Lung (tissue), 12 donors: ENCODE data around the gene PUSL1. TPM values are rescaled to one million over a fixed set of nuclear protein-coding genes. Genes with fewer than 3 reads are reported as not detected.
A peak's percentile ranks its signal among the peaks of the same experiment; 100 is the strongest.

Source experiments
- ATAC-seq: fragments of 200-7000 bp; cut with Tn5 transposase; one replicate; pipeline ENCODE4 v1.9.1; 2020; ENCODE audit warnings: moderate number of reproducible peaks; ENCODE audit not compliant: insufficient read depth, low FRiP score
- DNase-seq, 3 donors: peaks; one replicate each; pipeline ENCODE4 v3.0.0-alpha.2; 2013 to 2017
- H3K27ac ChIP-seq, 2 donors: one replicate each; pipeline ENCODE4 v1.5.1; 2013; ENCODE audit warnings: mild to moderate bottlenecking in 2 of 2, moderate library complexity in 2 of 2, control low read depth in 1 of 2, inconsistent platforms in 1 of 2, low read depth in 1 of 2, low read length in 1 of 2
- H3K27me3 ChIP-seq, 3 donors: one replicate each; pipeline ENCODE4 v1.5.1; 2013; ENCODE audit warnings: low read length in 2 of 3; ENCODE audit not compliant: control insufficient read depth in 3 of 3, insufficient read depth in 3 of 3
- H3K36me3 ChIP-seq, 4 donors: one replicate each; pipeline ENCODE4 v1.5.1; 2013; ENCODE audit warnings: low read length in 4 of 4, mild to moderate bottlenecking in 1 of 4, moderate library complexity in 1 of 4; ENCODE audit not compliant: control insufficient read depth in 4 of 4, insufficient read depth in 4 of 4
- H3K4me1 ChIP-seq, 5 donors: one replicate each; pipeline ENCODE4 v1.5.1; 2013; ENCODE audit warnings: low read length in 5 of 5, mild to moderate bottlenecking in 2 of 5, moderate library complexity in 1 of 5; ENCODE audit not compliant: control insufficient read depth in 5 of 5, insufficient read depth in 5 of 5
- H3K4me3 ChIP-seq: one replicate; pipeline ENCODE4 v1.5.1; 2013; ENCODE audit warnings: mild to moderate bottlenecking, control low read depth, moderate library complexity
- H3K9ac ChIP-seq, 2 donors: one replicate each; pipeline ENCODE4 v1.5.1; 2013; ENCODE audit warnings: low read length in 2 of 2, control low read depth in 1 of 2; ENCODE audit not compliant: insufficient read depth in 1 of 2
- H3K9me3 ChIP-seq, 4 donors: one replicate each; pipeline ENCODE4 v1.5.1; 2013; ENCODE audit warnings: low read length in 3 of 4, mild to moderate bottlenecking in 1 of 4, moderate library complexity in 1 of 4; ENCODE audit not compliant: control insufficient read depth in 4 of 4, insufficient read depth in 3 of 4
- CTCF ChIP-seq: IDR thresholded peaks from 2 replicates; pipeline ENCODE4 v1.5.1; 2012; ENCODE audit warnings: mild to moderate bottlenecking; ENCODE audit errors: control extremely low read depth, extremely low read depth
- WGBS, 2 donors: extraction: QIAGEN DNeasy Blood & Tissue Kit; methylation state at CpG; one replicate each; pipeline ENCODE4 v1.1.7; 2013; 5-methylcytosine and 5-hydroxymethylcytosine counted together
- polyA plus RNA-seq, 2 donors: library from polyadenylated mRNA; stranded (reverse); fragments of 200-250 nt; gene quantifications; one replicate each; pipeline ENCODE4 v1.2.1, GENCODE V29; 2013
- total RNA-seq, 2 donors: library from RNA; depleted of rRNA in 1 of 2; stranded (reverse); fragments of >200 nt in 1 of 2; gene quantifications; one replicate each; pipeline ENCODE4 v1.2.1, GENCODE V29; 2014 to 2021
- donor health status: control.
- donor health status: control.
- donor health status: Bipolar disorder and iron deficiency.
- donor health status: healthy.
- donor health status: DM: yes; HTN: yes; CAD: no.

PUSL1 gene
- total and polyA plus RNA-seq, 4 donors = 11.3 to 23.7 (median 18.6) TPM

- no peaks in the 10 kb centered on the region for H3K9me3 ChIP-seq
- H3K4me3 ChIP-seq = no peak overlapping the region
- WGBS, 2 donors = 86 to 91% methylated on average over 15 of the region's 15 CpGs
- ATAC-seq (no peak), DNase-seq (no peak)
- TF ChIP-seq CTCF = no peak
- peaks cover 0 to 18% (median 8%) of the 10 kb centered on the region in 5 donors for H3K4me1 ChIP-seq
- H3K27ac ChIP-seq = no peak overlapping the region
- H3K27me3 ChIP-seq = no peaks in the 10 kb centered on the region
- H3K9ac ChIP-seq = no peak overlapping the region
- H3K36me3 ChIP-seq = peaks cover 0 to 18% (median 1%) of the 10 kb centered on the region in 4 donors
Measured at GRCh38 chr1:1328254-1328653, 19.9 kb downstream of the PUSL1 start.

- peaks cover 0 to 15% (median 8%) of the 10 kb centered on the region in 5 donors for H3K4me1 ChIP-seq
- H3K9me3 ChIP-seq = peaks cover 0 to 5% (median 0%) of the 10 kb centered on the region in 4 donors
- H3K36me3 ChIP-seq = peaks cover 0 to 18% (median 0%) of the 10 kb centered on the region in 4 donors
- no peak for TF ChIP-seq CTCF
- no peak overlapping the region for H3K4me3 ChIP-seq
- ATAC-seq (no peak), DNase-seq (no peak)
- H3K9ac ChIP-seq = no peak overlapping the region
- WGBS, 2 donors = 93 to 94% methylated on average over 58 of the region's 58 CpGs
- H3K27me3 ChIP-seq = no peaks in the 10 kb centered on the region
- no peak overlapping the region for H3K27ac ChIP-seq
Measured at GRCh38 chr1:1329304-1330210, 21.2 kb downstream of the PUSL1 start.

GRCh38 chr1:1330366-1331067 lies 22.1 kb downstream of the PUSL1 start:
- Histone ChIP-seq H3K27ac (peak overlapping the region in 1 of 2 donors; percentile 6), H3K9me3 (peaks cover 0 to 5% (median 0%) of the 10 kb centered on the region in 4 donors), H3K4me1 (peaks cover 0 to 13% (median 5%) of the 10 kb centered on the region in 5 donors), H3K27me3 (no peaks in the 10 kb centered on the region), H3K36me3 (peaks cover 0 to 24% (median 1%) of the 10 kb centered on the region in 4 donors), H3K9ac (no peak overlapping the region), H3K4me3 (no peak overlapping the region)
- 65 to 81% methylated on average over 15 of the region's 15 CpGs for WGBS, 2 donors
- TF ChIP-seq CTCF = no peak
- ATAC-seq = no peak
- no peak for DNase-seq
